ENCODE measurements around the gene SGMS1. TPM values are rescaled to one million over a fixed set of nuclear protein-coding genes. Genes with fewer than 3 reads are reported as not detected.

The SGMS1 gene
- total and polyA plus RNA-seq, 2 donors (not counting 3 experiments of a cell fraction or from before 2014, with no cell fraction given), result 9.7 to 23.7 TPM

GRCh38 chr10:50310560-50311174, 313.1 kb downstream of the SGMS1 start:
- CTCF ChIA-PET, result interaction anchor here (1.2 to 2.5 kb wide), 4 partner anchors 16 to 57 kb away, joined by 3 to 13 read pairs (median 4); no protein-coding TSS in a partner anchor
- no peaks in the 10 kb centered on the region for H3K27me3 ChIP-seq (ENCODE audit: control insufficient read depth in 2 of 2, insufficient read depth in 2 of 2, low read length in 2 of 2)
- dilution Hi-C loops (cut with MboI; ENCODE audit: extremely low pct_ligation_motif_present, low sequenced_read_pairs), result no loop called here
- no peaks in the 10 kb centered on the region for H3K9me3 ChIP-seq (replicated peaks; ENCODE audit: control insufficient read depth, insufficient read depth, low read length)
- H3K79me2 ChIP-seq (ENCODE audit: control insufficient read depth, insufficient read depth, low read length), result no peaks in the 10 kb centered on the region
- H3K4me1 ChIP-seq (ENCODE audit: control insufficient read depth, extremely low read depth, insufficient read depth, low read length), result no peaks in the 10 kb centered on the region
- H3K27ac ChIP-seq (ENCODE audit: insufficient read depth, low read depth, low read length), result no peak overlapping the region
- DNase-seq (ENCODE audit: low read depth, low spot score), result no peak
- H3K4me3 ChIP-seq (replicated peaks in 1 of 3; ENCODE audit: insufficient read depth in 1 of 3, low read depth in 1 of 3, low read length in 3 of 3), result no peak overlapping the region
- intact Hi-C loops (cut with micrococcal nuclease), result no loop called here
- no TSS peak for BruUV-seq (replicated peaks)
- peaks cover 0 to 2% of the 10 kb centered on the region in 2 experiments for H3K36me3 ChIP-seq (ENCODE audit: control insufficient read depth in 2 of 2, extremely low read depth in 1 of 2, insufficient read depth in 2 of 2, low read length in 2 of 2)
- H2AFZ ChIP-seq (ENCODE audit: low read depth, low read length), result no peak overlapping the region
- no peak overlapping the region for H3K4me2 ChIP-seq (ENCODE audit: insufficient read depth, low read length)
- peak; percentile 18 for FAIRE-seq
- no peak overlapping the region for H3K9ac ChIP-seq (replicated peaks; ENCODE audit: extremely low read depth, insufficient read depth, low read length)
- H3K9me1 ChIP-seq (replicated peaks; ENCODE audit: control insufficient read depth, extremely low read depth, insufficient read depth, low read length), result no peaks in the 10 kb centered on the region
- TF ChIP-seq CTCF (IDR thresholded peaks at IDR 0.05; ENCODE audit: extremely low read depth in 1 of 2, insufficient read depth in 1 of 2, low read depth in 1 of 2, low read length in 2 of 2), result peak; percentile 38 to 42
- TF ChIP-seq GATA2 (IDR thresholded peaks at IDR 0.05; ENCODE audit: insufficient read depth, insufficient read length, low read depth, low read length), result no peak
- no peak for TF ChIP-seq MYC (IDR thresholded peaks at IDR 0.05; ENCODE audit: low read depth, low read length)
- TF ChIP-seq MAX (IDR thresholded peaks at IDR 0.05; ENCODE audit: insufficient read depth, insufficient read length), result no peak
- POLR2A ChIA-PET, result no interaction called here
- H4K20me1 ChIP-seq (replicated peaks; ENCODE audit: control insufficient read depth, extremely low read depth, insufficient read depth, low read length), result no peaks in the 10 kb centered on the region

- POLR2A ChIA-PET, result no interaction called here
Measured at GRCh38 chr10:50309342-50309741, 314.4 kb downstream of the SGMS1 start.

More at GRCh38 chr10:50309342-50309741, 314.4 kb downstream of the SGMS1 start:
- CTCF ChIA-PET, result no interaction called here
- Histone ChIP-seq H3K27ac (ENCODE audit: insufficient read depth, low read depth, low read length) (no peak overlapping the region), H4K20me1 (replicated peaks; ENCODE audit: control insufficient read depth, extremely low read depth, insufficient read depth, low read length) (no peaks in the 10 kb centered on the region), H3K9me3 (replicated peaks; ENCODE audit: control insufficient read depth, insufficient read depth, low read length) (no peaks in the 10 kb centered on the region), H3K36me3 (ENCODE audit: control insufficient read depth in 2 of 2, extremely low read depth in 1 of 2, insufficient read depth in 2 of 2, low read length in 2 of 2) (peaks cover 0 to 2% of the 10 kb centered on the region in 2 experiments), H3K4me2 (ENCODE audit: insufficient read depth, low read length) (no peak overlapping the region), H3K27me3 (ENCODE audit: control insufficient read depth in 2 of 2, insufficient read depth in 2 of 2, low read length in 2 of 2) (no peaks in the 10 kb centered on the region), H3K79me2 (ENCODE audit: control insufficient read depth, insufficient read depth, low read length) (no peaks in the 10 kb centered on the region), H3K9ac (replicated peaks; ENCODE audit: extremely low read depth, insufficient read depth, low read length) (no peak overlapping the region), H2AFZ (ENCODE audit: low read depth, low read length) (no peak overlapping the region), H3K4me1 (ENCODE audit: control insufficient read depth, extremely low read depth, insufficient read depth, low read length) (no peaks in the 10 kb centered on the region), H3K9me1 (replicated peaks; ENCODE audit: control insufficient read depth, extremely low read depth, insufficient read depth, low read length) (no peaks in the 10 kb centered on the region), H3K4me3 (replicated peaks in 1 of 3; ENCODE audit: insufficient read depth in 1 of 3, low read depth in 1 of 3, low read length in 3 of 3) (no peak overlapping the region)
- BruUV-seq (replicated peaks), result no TSS peak
- no peak for TF ChIP-seq EZH2 (IDR thresholded peaks at IDR 0.05; ENCODE audit: borderline replicate concordance, low read depth, low read length, severe bottlenecking)
- no peak for TF ChIP-seq POLR2A (IDR thresholded peaks at IDR 0.05; ENCODE audit: low read depth, low read length)
- no peak for TF ChIP-seq CTCF (IDR thresholded peaks at IDR 0.05; ENCODE audit: extremely low read depth in 1 of 2, insufficient read depth in 1 of 2, low read depth in 1 of 2, low read length in 2 of 2)
- no peak for TF ChIP-seq GATA2 (IDR thresholded peaks at IDR 0.05; ENCODE audit: insufficient read depth, insufficient read length, low read depth, low read length)
- TF ChIP-seq JUN (IDR thresholded peaks at IDR 0.05; ENCODE audit: borderline replicate concordance, insufficient read depth, insufficient read length, low read depth), result no peak
- TF ChIP-seq FOS (IDR thresholded peaks at IDR 0.05; ENCODE audit: borderline replicate concordance, insufficient read depth, low read length), result no peak
- TF ChIP-seq MYC (IDR thresholded peaks at IDR 0.05; ENCODE audit: low read depth, low read length), result no peak
- TF ChIP-seq POLR2AphosphoS5 (IDR thresholded peaks at IDR 0.05; ENCODE audit: insufficient read depth, low read depth, low read length), result no peak
- no peak for TF ChIP-seq MAX (IDR thresholded peaks at IDR 0.05; ENCODE audit: insufficient read depth, insufficient read length)
- intact Hi-C loops (cut with micrococcal nuclease), result no loop called here
- no peak for DNase-seq (ENCODE audit: low read depth, low spot score)
- FAIRE-seq, result no peak
- dilution Hi-C loops (cut with MboI; ENCODE audit: extremely low pct_ligation_motif_present, low sequenced_read_pairs), result no loop called here

Data from endothelial cell of umbilical vein (primary cell).